ENCODE measurements around the gene RNU1-4.
"Not testable (repeated sequence)": the region's sequence is repeated elsewhere in the genome, so short reads cannot be mapped to it uniquely, and the experiment has no call there.

- TF ChIP-seq CTCF, POLR2A (IDR thresholded peaks at IDR 0.05): not testable (repeated sequence)
These were observed at the start of gene RNU1-4 for GRCh38 chr1:16740047-16740964.

All from body of pancreas (tissue), 4 donors.